Measurements from ENCODE around the gene AGTRAP.

The AGTRAP gene

GRCh38 chr1:11712285-11712684 lies 23.7 kb upstream of the AGTRAP start:
- Histone ChIP-seq H2AFZ (ENCODE audit: low read depth, low read length) (no peak overlapping the region), H3K4me2 (ENCODE audit: insufficient read depth, low read length) (no peak overlapping the region), H3K4me3 (ENCODE audit: low read depth in 1 of 2, low read length in 2 of 2) (no peak overlapping the region), H3K27ac (ENCODE audit: low read length) (no peak overlapping the region), H3K4me1 (ENCODE audit: insufficient read depth, low read length) (no peaks in the 10 kb centered on the region), H3K79me2 (ENCODE audit: insufficient read depth, low read length) (no peaks in the 10 kb centered on the region), H3K9ac (ENCODE audit: low read depth, low read length) (no peak overlapping the region), H3K27me3 (ENCODE audit: insufficient read depth, low read length, poor library complexity) (no peaks in the 10 kb centered on the region), H3K36me3 (ENCODE audit: insufficient read depth, low read length) (no peaks in the 10 kb centered on the region), H3K9me3 (ENCODE audit: insufficient read depth, low read length, severe bottlenecking) (no peaks in the 10 kb centered on the region), H4K20me1 (ENCODE audit: insufficient read depth, low read length) (0 out of 2 replicates have a peak, but pooled peaks cover 4% of the 10 kb centered on the region)
- TF ChIP-seq CTCF (IDR thresholded peaks at IDR 0.05; ENCODE audit: borderline replicate concordance, extremely low read depth, low read length, poor library complexity, severe bottlenecking) (no peak), EZH2 (IDR thresholded peaks at IDR 0.05; ENCODE audit: borderline replicate concordance, low read depth, low read length, severe bottlenecking) (no peak)
- ATAC-seq (ENCODE audit: insufficient read depth, low read depth) = no peak
- no peak for DNase-seq

GRCh38 chr1:11713095-11713494 lies 22.8 kb upstream of the AGTRAP start:
- Histone ChIP-seq H2AFZ (ENCODE audit: low read depth, low read length) (no peak overlapping the region), H3K36me3 (ENCODE audit: insufficient read depth, low read length) (no peaks in the 10 kb centered on the region), H3K9ac (ENCODE audit: low read depth, low read length) (no peak overlapping the region), H4K20me1 (ENCODE audit: insufficient read depth, low read length) (0 out of 2 replicates have a peak, but pooled peaks cover 4% of the 10 kb centered on the region), H3K4me2 (ENCODE audit: insufficient read depth, low read length) (no peak overlapping the region), H3K27ac (ENCODE audit: low read length) (no peak overlapping the region), H3K4me3 (ENCODE audit: low read depth in 1 of 2, low read length in 2 of 2) (no peak overlapping the region), H3K79me2 (ENCODE audit: insufficient read depth, low read length) (no peaks in the 10 kb centered on the region), H3K4me1 (ENCODE audit: insufficient read depth, low read length) (no peaks in the 10 kb centered on the region), H3K9me3 (ENCODE audit: insufficient read depth, low read length, severe bottlenecking) (no peaks in the 10 kb centered on the region), H3K27me3 (ENCODE audit: insufficient read depth, low read length, poor library complexity) (no peaks in the 10 kb centered on the region)
- TF ChIP-seq CTCF (IDR thresholded peaks at IDR 0.05; ENCODE audit: borderline replicate concordance, extremely low read depth, low read length, poor library complexity, severe bottlenecking) = no peak
- no peak for TF ChIP-seq EZH2 (IDR thresholded peaks at IDR 0.05; ENCODE audit: borderline replicate concordance, low read depth, low read length, severe bottlenecking)
- ATAC-seq (ENCODE audit: insufficient read depth, low read depth) = no peak
- no peak for DNase-seq

- Histone ChIP-seq H3K79me2 (ENCODE audit: insufficient read depth, low read length) (no peaks in the 10 kb centered on the region), H3K4me1 (ENCODE audit: insufficient read depth, low read length) (peaks cover 11% of the 10 kb centered on the region), H3K36me3 (ENCODE audit: insufficient read depth, low read length) (no peaks in the 10 kb centered on the region), H3K27me3 (ENCODE audit: insufficient read depth, low read length, poor library complexity) (no peaks in the 10 kb centered on the region), H2AFZ (ENCODE audit: low read depth, low read length) (no peak overlapping the region), H4K20me1 (ENCODE audit: insufficient read depth, low read length) (0 out of 2 replicates have a peak, but pooled peaks cover 4% of the 10 kb centered on the region), H3K9ac (ENCODE audit: low read depth, low read length) (no peak overlapping the region), H3K27ac (ENCODE audit: low read length) (no peak overlapping the region), H3K9me3 (ENCODE audit: insufficient read depth, low read length, severe bottlenecking) (no peaks in the 10 kb centered on the region), H3K4me2 (ENCODE audit: insufficient read depth, low read length) (no peak overlapping the region), H3K4me3 (ENCODE audit: low read depth in 1 of 2, low read length in 2 of 2) (no peak overlapping the region)
- ATAC-seq (ENCODE audit: insufficient read depth, low read depth) (no peak), DNase-seq (no peak)
- no peak for TF ChIP-seq EZH2 (IDR thresholded peaks at IDR 0.05; ENCODE audit: borderline replicate concordance, low read depth, low read length, severe bottlenecking)
- TF ChIP-seq CTCF (IDR thresholded peaks at IDR 0.05; ENCODE audit: borderline replicate concordance, extremely low read depth, low read length, poor library complexity, severe bottlenecking) = no peak
Observed at GRCh38 chr1:11714831-11715575, 20.9 kb upstream of the AGTRAP start.

Measured in DND-41 (cell line).